Cardiac muscle cell (in vitro differentiated cells and primary cell): ENCODE results near the gene PEX14. TPM values are rescaled to one million over a fixed set of nuclear protein-coding genes. Genes with fewer than 3 reads are reported as not detected.
"Not testable (repeated sequence)": the region's sequence is repeated elsewhere in the genome, so short reads cannot be mapped to it uniquely, and the experiment has no call there.

ENCODE experiments used
- DNase-seq, 2 donors: peaks; one replicate each; pipeline versions ENCODE4 v3.0.0 to v3.0.0-alpha.2; 2010 to 2017; ENCODE audit warnings: low read depth in 1 of 2, low spot score in 1 of 2
- H3K27ac ChIP-seq: fragments of 200-600 bp; sonication (generic); 2 replicates; pipeline ENCODE4 v1.5.1; 2016
- H3K27me3 ChIP-seq: fragments of 200-600 bp; sonication (generic); 2 replicates; pipeline ENCODE4 v1.6.0; 2016; ENCODE audit warnings: control low read depth
- H3K36me3 ChIP-seq: fragments of 200-600 bp; sonication (generic); 2 replicates; pipeline ENCODE4 v1.5.1; 2016; ENCODE audit warnings: control low read depth
- H3K4me1 ChIP-seq: fragments of 200-600 bp; sonication (generic); 2 replicates; pipeline ENCODE4 v1.8.1; 2017; ENCODE audit warnings: low read depth, mild to moderate bottlenecking, mixed run types
- H3K4me3 ChIP-seq: fragments of 200-600 bp; sonication (generic); 2 replicates; pipeline ENCODE4 v1.5.1; 2016; ENCODE audit warnings: mild to moderate bottlenecking
- H3K9me3 ChIP-seq: fragments of 200-600 bp; sonication (generic); 2 replicates; pipeline ENCODE4 v1.5.1; 2017; ENCODE audit warnings: low read depth, mild to moderate bottlenecking, control low read depth
- polyA plus RNA-seq: library from polyadenylated mRNA; unstranded; fragments of >200 nt; fragmentation: Nextera tagmentation; extraction: Ambion mirVana; gene quantifications from 2 replicates; pipeline ENCODE4 v1.2.1, GENCODE V29; 2016
- total RNA-seq: library from RNA; depleted of rRNA; stranded (reverse); fragments of >200 nt; gene quantifications from 2 replicates; pipeline ENCODE4 v1.2.3, GENCODE V29; 2016
- TF ChIP-seq, protein P1 (sequence below): IDR thresholded peaks from 2 replicates; pipeline ENCODE4 v1.5.1; 2012; ENCODE audit warnings: low read depth, mild to moderate bottlenecking, low read length

PEX14 gene
- total and polyA plus RNA-seq, 2 experiments from 2014 or later: 25.0 to 32.1 TPM

DNA sequence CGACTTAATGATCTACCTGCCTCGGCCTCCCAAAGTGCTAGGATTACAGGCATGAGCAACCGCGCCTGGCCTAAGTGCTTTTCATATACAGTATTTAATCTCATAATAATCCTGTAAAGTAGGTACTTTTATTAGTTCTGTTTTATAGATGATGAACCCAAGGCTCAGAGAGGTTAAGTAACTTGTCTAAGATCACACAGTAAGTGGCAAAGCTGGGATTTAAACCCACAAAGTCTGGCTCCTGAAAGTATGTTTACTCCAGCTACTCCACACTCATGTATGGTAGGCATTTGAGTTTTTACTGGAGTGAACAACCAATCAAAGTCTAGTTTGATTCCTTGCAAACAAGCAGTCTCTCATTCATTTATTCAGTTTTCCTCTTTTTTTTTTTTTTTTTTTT lies 4.7 kb upstream of the PEX14 start:
- DNase-seq: no peak
- Histone ChIP-seq H3K4me1 (no peaks in the 10 kb centered on the region), H3K27ac (no peak overlapping the region), H3K36me3 (peaks cover 29% of the 10 kb centered on the region), H3K27me3 (no peaks in the 10 kb centered on the region), H3K9me3 (no peaks in the 10 kb centered on the region), H3K4me3 (no peak overlapping the region)
- TF ChIP-seq, protein P1, sequence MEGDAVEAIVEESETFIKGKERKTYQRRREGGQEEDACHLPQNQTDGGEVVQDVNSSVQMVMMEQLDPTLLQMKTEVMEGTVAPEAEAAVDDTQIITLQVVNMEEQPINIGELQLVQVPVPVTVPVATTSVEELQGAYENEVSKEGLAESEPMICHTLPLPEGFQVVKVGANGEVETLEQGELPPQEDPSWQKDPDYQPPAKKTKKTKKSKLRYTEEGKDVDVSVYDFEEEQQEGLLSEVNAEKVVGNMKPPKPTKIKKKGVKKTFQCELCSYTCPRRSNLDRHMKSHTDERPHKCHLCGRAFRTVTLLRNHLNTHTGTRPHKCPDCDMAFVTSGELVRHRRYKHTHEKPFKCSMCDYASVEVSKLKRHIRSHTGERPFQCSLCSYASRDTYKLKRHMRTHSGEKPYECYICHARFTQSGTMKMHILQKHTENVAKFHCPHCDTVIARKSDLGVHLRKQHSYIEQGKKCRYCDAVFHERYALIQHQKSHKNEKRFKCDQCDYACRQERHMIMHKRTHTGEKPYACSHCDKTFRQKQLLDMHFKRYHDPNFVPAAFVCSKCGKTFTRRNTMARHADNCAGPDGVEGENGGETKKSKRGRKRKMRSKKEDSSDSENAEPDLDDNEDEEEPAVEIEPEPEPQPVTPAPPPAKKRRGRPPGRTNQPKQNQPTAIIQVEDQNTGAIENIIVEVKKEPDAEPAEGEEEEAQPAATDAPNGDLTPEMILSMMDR: no peak

DNA sequence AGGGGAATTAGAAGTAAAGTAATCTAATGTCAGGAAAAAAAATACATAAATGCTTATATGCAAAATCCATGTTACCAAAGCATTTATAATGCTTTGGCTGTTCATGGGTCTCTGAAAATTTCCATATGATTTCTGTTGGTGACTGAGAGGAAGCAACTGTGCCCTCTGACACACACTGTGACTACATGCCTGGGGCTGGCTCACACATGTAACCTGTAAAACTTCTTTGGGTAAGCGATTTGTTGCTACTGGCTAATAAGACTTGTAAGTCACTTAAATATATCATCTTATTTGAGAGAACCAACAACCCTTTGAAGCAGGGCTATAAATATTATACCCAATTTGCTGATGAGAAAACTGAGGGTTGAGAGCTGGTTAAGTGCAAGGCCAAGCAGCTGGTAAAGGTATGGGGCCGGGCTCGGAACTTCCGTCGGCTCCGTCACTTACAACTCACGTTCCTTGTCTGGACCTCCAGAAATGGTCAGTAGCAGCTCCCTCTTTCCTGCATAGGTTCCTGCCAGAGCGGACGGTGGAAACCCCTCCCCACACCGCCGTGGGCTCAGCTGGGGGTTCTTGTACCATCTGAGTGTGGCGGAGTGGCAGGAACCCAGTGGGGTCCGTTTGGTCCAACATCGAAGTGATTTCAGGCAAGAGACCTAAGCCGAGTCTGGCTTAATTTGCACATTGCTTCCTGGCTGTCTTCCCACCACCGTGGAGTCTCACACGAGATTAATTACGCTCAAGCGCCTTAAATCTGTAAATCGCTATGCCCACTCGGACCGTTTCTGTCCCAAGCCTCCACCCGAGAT lies 3.1 kb upstream of the PEX14 start:
- Histone ChIP-seq H3K36me3 (peaks cover 13% of the 10 kb centered on the region), H3K4me1 (peaks cover 7% of the 10 kb centered on the region), H3K9me3 (no peaks in the 10 kb centered on the region), H3K27me3 (no peaks in the 10 kb centered on the region), H3K27ac (peak overlapping the region; percentile 52), H3K4me3 (peak overlapping the region; percentile 62)
- DNase-seq: peak in 1 of 2 donors; percentile 52
- TF ChIP-seq, protein P1: no peak

DNA sequence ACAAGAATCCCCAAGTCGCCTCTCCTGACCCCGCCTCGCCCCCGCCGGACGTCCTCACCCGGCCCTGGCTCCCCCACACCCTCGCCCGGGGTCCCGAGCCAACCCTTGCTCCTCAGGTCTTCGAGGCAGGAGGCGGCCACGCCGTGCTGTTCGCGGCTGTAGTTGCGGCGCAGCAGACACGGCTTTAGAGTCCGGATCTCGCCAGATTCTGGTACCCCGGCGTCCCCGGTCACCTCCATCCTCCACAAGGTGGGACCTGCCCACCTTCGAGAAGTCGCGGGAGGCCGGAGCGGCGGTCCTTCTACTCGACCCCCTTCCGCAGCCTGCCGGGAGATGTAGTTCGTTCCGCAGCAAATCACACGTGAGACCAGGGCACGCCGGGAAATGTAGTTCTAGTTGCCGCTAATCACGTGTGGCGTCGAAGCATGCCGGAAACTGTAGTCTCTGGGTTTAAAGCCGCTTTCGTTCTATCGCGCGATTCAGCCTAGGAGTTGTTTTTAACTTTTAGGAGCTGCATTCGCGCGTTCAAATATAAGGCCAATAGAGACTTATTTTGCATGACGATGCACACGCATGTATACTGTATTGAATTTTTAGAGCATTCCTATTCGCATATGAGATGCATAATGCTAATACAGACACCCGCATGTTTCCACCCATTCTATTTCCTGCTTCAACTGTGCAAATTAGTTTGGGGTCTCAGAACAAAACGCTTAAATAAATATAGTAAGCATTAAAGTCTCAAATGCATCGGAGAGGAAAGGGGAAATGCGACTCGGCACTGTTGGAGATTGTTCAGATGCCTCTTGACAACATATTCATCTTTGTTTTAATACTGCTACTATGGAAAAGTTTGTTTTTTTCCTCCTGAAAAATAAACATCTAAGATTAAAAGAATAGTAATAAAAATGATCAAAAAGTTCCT lies 2.3 kb upstream of the PEX14 start, which contains the start of gene DFFA:
DFFA (minus strand) TSS at position 310 of the 925 bp plus-strand sequence; CDS start at position 239, 71 bp downstream.
- H3K27ac ChIP-seq: peak within 1 kb of the TSS; percentile 52
- peaks cover 13% of the 10 kb centered on the region for H3K36me3 ChIP-seq
- peak; percentile 98 for DNase-seq
- H3K27me3 ChIP-seq: no peaks in the 10 kb centered on the region
- no peaks in the 10 kb centered on the region for H3K9me3 ChIP-seq
- TF ChIP-seq, protein P1: no peak
- peak within 1 kb of the TSS; percentile 62 for H3K4me3 ChIP-seq
- H3K4me1 ChIP-seq: peaks cover 7% of the 10 kb centered on the region

DNA sequence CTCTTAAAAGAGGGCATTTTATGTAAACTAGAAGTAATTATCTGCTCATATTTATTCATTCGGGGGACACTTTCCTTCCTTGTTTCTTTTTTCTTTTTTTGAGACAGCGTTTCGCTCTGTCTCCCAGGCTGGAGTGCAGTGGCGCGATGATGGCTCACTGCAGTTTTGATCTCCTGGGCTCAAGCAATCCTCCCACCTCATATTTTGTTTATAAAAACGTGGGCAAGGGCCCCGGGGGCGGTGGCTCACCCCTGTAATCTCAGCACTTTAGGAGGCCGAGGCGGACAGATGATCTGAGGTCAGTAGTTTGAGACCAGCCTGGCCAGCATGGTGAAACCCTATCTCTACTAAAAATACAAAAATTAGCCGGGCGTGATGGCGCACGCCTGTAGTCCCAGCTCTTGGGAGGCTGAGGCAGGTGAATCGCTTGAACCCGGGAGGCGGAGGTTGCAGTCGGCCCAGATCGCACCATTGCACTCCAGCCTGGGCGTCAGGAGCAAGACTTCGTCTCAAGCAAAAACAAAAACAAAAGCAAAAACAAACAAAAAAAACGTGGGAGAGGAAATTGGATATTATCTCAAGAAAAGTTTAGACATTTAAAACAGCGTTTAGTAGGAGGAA lies 1.5 kb upstream of the PEX14 start:
- no peak for DNase-seq
- Histone ChIP-seq H3K27ac (no peak overlapping the region), H3K9me3 (no peaks in the 10 kb centered on the region), H3K4me3 (peak overlapping the region; percentile 62), H3K36me3 (peaks cover 7% of the 10 kb centered on the region), H3K27me3 (no peaks in the 10 kb centered on the region), H3K4me1 (peaks cover 7% of the 10 kb centered on the region)
- TF ChIP-seq, protein P1: no peak

DNA sequence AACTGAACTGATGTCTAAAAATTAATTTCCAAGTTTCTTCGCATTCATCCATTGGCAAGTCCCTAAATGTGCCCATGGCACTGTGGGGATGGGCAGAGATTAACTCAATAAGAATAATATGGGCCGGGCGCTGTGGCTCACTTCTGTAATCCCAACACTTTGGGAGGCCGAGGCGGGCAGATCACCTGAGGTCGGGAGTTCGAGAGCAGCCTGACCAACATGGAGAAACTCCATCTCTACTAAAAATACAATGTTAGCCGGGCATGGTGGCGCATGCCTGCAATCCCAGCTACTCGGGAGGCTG lies 489 bp upstream of the PEX14 start:
- H3K27ac ChIP-seq: not testable (repeated sequence)

More for the DNA sequence above, 489 bp upstream of the PEX14 start:
- H3K9me3 ChIP-seq, H3K36me3 ChIP-seq, H3K4me1 ChIP-seq, DNase-seq, H3K27me3 ChIP-seq: not testable (repeated sequence)
- H3K4me3 ChIP-seq: peak overlapping the region; percentile 80
